HG02763 (cell line): ENCODE data around the gene TUBAL3.
"Not testable (repeated sequence)": the region's sequence is repeated elsewhere in the genome, so short reads cannot be mapped to it uniquely, and the experiment has no call there.

Experiments
- ATAC-seq: cut with Tn5 transposase; IDR thresholded peaks from one replicate; pipeline ENCODE4 v1.9.1; 2021; ENCODE audit warnings: mild to moderate bottlenecking, moderate library complexity; ENCODE audit not compliant: unreplicated experiment

TUBAL3 gene

DNA sequence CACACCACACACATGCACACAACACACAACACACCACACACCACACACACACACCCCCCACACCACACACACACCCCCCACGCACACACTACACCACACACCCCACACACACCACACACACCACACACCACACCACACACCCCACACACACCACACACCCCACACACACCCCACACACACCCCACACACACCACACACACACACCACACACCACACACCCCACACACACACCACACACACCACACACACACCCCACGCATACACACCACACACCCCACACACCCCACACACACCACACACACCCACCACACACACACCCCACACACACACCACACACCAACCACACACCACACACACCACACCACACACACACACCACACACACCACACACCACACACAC is 23.4 kb downstream of the TUBAL3 start:
- no peak for ATAC-seq

DNA sequence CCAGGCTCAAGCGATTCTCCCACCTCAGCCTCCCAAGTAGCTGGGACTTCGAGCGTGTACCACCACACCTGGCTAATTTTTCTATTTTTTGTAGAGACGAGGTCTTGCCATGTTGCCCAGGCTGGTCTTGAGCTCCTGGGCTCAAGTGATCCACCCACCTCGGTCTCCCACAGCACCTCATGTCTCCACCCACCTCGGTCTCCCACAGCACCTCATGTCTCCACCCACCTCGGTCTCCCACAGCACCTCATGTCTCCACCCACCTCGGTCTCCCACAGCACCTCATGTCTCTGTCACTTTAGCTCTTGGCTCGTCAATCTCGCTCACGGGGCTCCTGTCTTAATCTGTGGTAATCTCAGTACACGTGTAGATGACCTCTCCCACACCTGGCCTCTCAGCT is 24.2 kb downstream of the TUBAL3 start:
- not testable (repeated sequence) for ATAC-seq

DNA sequence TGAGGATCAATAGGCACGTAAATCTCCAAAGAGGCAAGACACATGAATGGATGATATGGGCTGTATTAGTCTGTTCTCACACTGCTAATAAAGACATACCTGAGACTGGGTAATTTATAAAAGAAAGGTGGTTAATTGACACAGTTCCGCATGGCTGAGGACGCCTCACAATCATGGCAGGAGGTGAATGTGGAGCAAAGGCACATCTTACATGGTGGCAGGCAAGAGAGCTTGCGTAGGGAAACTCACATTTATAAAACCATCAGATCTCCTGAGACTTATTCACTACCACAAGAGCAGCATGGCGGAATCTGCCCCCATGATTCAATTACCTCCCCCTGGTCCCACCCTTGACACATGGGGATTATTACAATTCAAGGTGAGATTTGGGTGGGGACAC is 25.4 kb downstream of the TUBAL3 start:
- not testable (repeated sequence) for ATAC-seq

DNA sequence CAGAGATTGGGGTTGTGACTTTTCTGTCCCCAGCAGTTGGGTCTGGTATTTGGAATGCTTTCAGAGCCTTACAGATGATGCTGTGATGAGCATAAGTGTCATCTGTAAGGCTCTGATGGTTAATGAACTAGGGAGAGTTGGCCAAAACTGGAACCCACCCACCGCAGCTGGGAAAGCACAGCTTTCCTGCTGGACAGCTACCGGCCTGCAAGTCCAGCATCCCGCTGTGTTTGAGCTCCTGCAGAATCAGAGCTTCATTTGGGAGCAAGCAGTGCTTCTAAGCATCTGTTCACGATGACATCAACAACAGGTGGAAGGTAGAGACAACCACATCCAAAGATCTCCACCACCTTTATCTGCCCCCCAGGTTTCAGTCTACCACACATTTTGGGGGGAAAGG is 28.2 kb downstream of the TUBAL3 start:
- ATAC-seq = no peak

DNA sequence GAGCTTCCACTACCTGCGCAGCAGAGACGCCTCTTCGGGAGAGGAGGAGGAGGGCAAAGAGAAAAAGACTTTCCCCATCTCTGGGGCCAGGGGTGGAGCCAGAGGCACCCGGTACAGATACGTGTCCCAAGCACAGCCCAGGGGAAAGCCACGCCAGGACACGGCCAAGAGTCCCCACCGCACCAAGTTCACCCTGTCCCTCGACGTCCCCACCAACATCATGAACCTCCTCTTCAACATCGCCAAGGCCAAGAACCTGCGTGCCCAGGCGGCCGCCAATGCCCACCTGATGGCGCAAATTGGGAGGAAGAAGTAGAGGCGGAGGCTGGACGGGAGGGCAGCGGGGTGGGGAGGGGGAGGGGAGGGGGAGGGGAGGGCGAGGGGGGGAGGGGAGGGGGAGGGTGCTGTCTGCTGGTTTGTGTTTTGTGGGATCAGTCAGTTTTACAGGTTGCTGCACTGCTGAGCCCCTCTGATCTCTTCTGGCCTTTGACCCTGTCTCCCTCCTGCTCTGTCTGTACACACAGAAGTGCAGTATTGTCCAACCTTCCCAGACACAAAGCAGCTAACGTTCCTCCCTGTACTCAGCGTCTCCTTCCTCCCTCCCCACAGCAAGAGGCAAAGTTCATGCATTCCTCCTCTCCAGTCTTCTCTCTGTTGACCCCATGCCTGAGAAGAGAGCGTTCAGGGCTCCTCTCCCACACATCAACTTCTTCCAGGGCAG is 30.6 kb downstream of the TUBAL3 start:
- ATAC-seq = no peak

DNA sequence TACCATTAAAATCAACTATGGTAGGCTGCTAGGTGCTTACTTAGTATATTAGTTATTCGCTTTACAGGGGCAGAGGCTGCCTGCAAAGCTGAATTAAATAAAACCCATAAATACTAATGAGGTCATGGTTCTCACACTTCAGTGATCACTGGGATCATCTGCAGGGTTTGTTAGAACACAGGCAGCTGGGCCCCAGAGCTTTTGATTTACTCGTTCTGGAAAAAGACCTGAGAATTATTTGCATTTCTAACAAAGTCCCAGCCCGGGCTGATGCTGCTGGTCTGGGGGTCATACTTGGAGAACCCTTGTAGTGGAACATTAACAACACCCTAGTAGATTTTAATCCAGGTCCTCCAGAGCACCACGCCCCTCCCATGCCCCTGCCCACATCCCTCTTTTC is 31.3 kb downstream of the TUBAL3 start:
- no peak for ATAC-seq

DNA sequence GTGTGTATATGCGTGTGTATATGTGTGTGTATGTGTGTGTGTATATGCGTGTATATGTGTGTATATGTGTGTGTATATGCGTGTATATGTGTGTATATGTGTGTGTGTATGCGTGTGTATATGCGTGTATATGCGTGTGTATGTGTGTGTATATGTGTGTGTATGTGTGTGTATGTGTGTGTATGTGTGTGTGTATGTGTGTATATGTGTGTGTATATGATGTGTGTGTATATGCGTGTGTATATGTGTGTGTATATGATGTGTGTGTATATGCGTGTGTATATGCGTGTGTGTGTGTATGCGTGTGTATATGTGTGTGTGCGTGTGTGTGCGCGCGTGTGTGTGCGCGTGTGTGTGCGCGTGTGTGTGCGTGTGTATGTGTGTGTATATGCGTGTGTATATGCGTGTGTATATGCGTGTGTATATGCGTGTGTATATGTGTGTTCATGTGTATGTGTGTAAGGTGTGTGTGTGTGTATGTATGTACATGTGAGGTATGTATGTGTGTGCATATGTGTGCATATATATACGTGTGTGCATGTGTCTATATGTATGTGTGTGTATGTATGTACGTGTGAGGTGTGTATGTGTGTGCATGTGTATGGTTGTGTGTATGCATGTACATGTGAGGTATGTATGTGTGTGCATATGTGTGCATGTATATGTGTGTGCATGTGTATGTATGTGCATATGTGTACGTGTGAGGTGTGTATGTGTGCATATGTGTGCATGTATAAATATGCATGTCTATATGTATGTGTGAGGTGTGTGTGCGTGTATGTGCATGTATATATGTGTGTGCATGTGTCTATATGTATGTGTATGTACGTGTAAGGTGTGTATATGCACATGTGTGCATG is 33.9 kb downstream of the TUBAL3 start:
- ATAC-seq = no peak

DNA sequence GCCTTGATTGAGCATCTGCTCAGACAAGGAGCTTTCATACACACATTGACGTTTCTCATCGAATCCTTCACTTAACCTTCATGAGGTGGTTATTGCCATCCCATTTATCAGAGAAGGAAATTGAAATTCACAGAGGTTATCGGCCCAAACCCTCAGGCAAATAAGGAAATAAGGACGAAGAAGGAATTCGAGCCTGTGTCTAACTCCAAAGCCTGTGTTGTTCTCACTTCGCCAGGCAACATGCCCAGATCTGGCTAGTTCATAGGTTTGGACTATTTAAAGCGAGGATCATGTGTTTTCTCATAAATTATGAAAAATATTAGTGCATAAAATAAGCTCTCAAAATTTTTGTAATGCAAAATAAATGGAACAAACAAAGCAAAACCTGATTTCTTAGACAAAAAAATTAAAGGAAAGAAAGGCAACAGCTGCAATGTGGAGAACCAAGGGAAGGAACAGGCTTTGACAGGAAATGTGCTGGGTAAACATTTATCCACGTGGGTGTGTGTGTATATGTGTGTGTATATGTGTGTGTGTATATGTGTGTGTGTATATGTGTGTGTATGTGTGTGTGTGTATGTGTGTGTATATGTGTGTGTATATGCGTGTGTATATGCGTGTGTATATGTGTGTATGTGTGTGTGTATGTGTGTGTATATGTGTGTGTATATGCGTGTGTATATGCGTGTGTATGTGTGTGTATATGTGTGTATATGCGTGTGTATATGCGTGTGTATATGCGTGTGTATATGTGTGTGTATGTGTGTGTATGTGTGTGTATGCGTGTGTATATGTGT is 35.1 kb downstream of the TUBAL3 start:
- ATAC-seq = no peak

DNA sequence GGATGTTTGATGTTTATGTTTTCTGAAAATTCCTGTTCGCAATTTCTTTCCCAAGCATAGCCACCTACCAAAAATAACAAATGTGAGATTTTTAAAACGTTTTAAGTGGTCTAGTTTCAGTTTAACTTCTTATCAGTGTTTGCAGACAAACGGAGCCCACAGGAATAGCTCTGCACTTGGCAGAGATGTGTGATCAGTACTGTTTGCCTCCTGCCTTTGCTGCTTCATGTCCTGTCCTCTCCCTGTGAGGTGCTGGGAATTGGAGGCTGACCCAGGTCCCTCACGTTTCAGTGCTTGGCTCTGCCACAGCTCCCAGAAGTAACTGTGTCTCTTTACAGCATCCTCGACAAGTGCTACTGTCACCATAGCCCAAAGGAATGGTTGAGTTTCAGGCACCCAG is 38.7 kb downstream of the TUBAL3 start:
- no peak for ATAC-seq

DNA sequence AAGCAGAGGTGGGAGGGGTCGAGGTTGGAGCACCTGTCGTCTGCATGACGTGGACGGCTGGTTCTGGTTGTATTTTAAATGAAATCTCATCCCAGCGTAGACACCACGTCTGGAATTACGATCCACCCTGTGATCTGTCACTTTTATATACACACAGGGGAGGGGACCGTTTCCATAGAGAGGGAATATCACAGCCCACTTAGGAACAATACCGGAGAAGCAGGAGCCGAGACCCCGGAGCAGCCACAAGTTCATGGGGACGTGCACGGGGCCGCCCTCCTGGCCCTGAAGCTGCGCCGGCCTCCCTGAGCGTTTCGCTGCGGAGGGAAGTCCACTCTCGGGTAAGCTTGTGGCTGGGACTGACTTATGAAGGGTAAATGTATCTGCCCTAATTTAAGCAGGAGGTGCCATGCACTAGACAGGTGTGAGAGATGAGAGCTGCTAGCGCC is 39.7 kb downstream of the TUBAL3 start, which contains the start of gene UCN3:
Gene UCN3 (plus strand): TSS at position 77 of the 449 bp plus-strand sequence. CDS start 8,755 bp downstream, outside the sequence.
- ATAC-seq = no peak

DNA sequence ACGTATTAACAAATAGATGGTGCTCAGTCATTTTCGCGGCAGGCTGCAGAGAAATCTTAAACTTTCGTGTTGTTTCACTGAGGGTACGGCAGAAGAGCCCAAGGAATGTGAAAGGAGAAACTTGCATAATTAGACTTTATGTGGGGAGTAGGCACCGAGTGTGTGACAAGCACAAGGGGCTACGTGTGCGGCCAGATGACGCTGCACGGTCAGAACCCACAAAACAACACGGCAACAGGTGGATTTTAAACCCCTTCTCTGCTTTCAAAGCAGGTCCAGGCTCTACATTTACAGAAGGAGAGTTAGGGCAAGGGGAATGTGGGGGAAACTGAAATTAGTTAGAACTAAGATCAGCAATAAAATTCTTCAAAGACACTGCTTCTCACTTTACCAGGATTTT is 40.3 kb downstream of the TUBAL3 start:
- no peak for ATAC-seq

DNA sequence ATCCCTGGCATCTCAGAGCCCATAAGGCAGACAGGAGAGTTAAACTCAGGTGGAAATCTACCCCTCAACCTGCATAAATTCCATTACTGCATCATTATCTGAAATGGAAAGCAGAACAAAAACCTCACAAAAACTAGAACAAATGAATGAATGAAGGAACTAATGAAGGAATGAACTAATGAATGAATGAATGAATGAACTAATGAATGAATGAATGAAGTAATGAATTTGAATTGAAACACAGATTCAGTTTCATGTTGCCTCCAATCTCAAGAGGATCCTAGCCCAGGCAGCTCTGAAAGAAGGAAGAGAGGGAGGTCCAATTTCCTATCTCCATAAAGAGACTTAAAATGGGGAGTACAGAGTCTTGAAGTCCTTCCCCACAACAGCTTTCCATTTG is 41.8 kb downstream of the TUBAL3 start:
- no peak for ATAC-seq

DNA sequence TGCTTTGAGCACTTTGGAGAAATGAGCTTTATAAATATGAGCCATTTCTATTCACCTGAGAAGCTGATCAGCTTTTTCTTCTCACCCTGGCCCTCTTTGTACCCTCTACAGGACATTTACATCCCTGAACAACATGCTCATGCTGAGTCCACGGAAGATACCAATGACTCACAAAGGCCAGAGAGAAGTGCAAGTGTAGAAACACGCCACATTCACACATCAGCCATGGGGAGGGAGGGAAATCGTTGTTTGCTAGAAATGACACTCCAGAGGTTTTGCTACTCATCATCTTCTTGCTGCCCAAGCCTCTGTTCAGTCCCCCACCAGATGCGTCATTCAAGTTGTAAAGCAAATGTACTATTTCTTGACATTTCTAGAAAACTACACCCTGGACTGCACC is 42.7 kb downstream of the TUBAL3 start:
- no peak for ATAC-seq

DNA sequence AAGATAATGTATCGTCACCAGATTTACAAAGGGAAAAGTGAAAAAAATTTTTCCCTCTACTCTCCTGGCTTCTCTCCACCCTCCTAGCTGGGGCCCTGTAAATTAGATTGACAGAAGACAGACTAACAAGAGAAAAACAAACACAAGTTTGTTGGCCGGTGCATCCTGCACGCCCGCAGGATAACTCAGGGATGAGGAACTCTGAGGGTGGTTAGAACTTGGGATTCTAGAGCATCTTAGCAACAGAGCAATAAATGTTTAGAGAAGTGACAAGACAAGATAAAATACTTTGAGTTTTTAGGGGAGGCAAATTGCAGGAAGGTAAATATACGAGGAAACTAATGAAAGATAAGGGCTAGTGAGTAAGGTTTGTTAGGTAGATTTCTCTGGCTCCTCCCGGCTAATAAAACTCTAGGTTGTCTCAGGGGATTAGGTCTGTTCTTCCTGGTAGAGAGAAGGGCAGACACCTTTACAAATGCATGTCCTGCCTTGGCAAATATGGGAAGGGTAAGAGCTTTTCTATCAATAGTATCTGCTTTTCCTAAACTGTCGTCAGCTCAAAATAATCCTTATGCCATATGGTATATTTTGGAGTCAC is 44.2 kb downstream of the TUBAL3 start:
- ATAC-seq = no peak

DNA sequence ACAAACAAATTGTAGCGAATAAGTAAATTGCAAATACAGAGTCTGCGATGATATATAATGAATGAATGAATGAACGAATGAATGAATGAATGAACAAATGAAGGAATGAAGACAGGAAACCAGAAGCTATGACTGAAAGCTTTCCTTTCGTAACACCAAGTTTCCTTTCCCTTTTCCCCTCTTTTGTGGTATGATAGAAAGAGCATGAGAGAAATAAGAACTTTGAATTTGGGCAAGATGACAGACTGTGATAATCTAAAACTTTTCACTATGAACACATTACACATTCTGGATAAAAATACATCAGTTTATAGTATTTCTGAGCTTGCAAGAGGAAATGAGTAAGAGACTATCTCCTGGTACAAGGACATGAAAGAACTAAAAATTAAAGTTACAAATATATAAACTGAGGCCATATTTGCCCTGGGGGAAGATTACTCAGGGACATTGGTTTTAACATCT is 48.3 kb downstream of the TUBAL3 start:
- no peak for ATAC-seq

DNA sequence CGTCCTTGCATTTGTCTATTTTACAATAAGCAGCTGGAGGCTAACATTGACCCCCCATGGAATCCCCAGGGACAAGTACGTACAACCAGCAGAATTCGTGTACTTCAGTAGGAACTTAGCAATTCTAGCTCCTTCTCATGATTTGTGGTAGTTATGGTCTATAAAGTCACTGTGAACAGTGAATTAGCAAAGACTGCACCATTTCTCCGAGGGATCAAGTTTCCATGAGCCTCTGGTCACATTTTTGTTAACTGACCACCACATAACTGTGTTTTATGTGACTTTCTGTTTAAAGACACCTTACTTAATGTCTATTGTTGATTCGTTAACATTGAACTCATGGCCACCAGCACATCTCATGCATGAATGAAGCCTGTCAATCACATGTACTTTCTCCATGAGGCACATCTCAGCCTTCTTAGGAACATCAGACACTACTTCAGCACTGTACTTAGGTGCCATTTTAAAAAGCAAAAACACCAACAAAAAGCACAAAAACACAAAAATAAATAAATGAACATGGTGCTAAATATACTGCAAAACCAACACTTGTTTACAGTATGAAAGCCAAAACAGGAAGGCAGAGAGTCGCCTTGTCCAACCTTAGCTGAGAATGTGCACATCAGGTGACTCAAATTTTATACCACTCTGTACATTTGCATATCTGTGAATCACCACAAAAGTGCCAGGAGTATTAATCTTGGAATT is 48.9 kb downstream of the TUBAL3 start:
- ATAC-seq = no peak

DNA sequence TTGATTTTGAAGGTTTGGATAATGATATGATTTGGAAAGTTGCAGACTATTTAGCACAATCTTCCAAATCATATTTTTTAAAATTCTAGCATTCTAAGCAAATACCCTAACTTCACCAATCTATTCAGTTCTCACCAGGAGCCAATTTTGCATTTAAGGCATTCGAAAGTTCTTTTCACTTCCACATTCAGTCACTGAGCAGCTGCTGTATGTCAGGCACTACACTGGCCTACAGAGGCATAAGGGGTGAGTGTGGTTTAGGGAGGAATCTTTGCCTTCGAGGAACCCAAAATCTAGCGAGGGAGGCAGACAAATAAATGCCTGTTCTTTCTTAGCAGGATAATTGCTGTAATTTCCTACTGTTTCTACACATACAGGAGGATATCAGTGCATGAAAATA is 50.6 kb downstream of the TUBAL3 start:
- ATAC-seq = peak; percentile 74

DNA sequence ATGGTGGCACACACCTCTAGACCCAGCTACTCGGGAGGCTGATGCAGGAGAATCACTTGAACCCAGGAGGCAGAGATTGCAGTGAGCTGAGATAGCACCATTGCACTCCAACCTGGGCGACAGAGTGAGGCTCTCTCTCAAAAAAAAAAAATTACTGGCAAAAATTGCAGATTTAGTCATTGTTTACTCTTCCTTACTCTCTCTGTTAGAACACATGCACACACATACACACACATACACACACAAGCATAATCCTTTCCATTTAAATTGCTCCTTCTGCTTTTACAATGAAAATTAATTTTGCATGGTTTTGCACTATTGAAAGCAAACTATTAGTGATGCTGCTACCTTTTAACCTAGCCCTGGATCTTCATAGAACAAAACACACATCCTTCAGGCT is 55.3 kb downstream of the TUBAL3 start:
- ATAC-seq = no peak

DNA sequence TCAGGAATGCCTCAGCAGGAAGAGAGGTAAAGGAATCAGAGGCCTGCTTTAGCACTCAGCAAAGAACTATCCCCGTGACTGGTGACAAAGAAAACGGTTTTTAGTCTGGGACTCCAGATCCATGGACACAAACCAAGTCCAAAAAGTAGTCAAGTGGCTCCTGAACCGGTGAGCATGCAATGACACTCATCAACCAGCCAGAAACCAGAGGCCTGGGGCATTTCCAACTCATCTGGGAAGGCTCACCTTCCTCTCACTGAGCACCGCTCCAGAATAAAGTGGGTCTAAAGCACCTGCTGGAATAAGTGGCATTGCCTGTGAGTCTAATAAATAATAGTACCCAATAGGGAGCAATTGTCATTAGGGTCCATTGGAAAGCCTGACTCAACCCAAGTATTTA is 57.7 kb downstream of the TUBAL3 start:
- no peak for ATAC-seq

DNA sequence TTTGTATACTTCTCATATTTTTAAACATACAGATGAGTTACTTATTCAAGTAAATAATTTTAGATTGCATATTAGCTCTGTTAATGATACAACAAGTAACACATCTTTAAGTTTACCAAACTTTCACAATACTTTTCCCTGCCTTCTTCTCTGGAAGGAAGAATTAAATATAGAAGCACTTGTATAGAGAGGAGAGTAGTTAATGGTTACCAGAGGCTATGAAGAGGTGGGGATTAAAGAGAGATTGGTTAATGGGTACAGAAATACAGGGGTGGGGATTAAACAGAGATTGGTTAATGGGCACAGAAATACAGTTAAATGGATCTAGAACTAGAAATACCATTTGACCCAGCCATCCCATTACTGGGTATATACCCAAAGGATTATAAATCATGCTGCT is 59.9 kb downstream of the TUBAL3 start:
- ATAC-seq = no peak
